K562 (cell line): ENCODE measurements around the gene LZTR1. TPM values are rescaled to one million over a fixed set of nuclear protein-coding genes. Genes with fewer than 3 reads are reported as not detected.

Source experiments
- ARID3A ChIP-seq: IDR thresholded peaks from 2 replicates; pipeline ENCODE4 v1.6.1; 2012; ENCODE audit warnings: low read depth, low read length, improper control_type of control experiment, borderline replicate concordance
- DPF2 ChIP-seq: fragments of 450-650 bp; IDR thresholded peaks from 2 replicates; pipeline ENCODE4 v1.6.1; 2016
- ID3 ChIP-seq, 2 experiments: fragments of 250-450 bp in 1 of 2; fragments of 450-650 bp in 1 of 2; sonication (Bioruptor Pico) in 1 of 2; IDR thresholded peaks; 2 replicates each; pipeline versions ENCODE4 v1.6.1 to v1.8.0; 2016 to 2021; ENCODE audit warnings: mild to moderate bottlenecking in 2 of 2, moderate library complexity in 2 of 2, missing compliant biosample characterization in 1 of 2, missing genetic modification characterization in 1 of 2
- KLF6 ChIP-seq: fragments of 250-450 bp; sonication (Bioruptor Pico); IDR thresholded peaks from 2 replicates; pipeline ENCODE4 v1.4.0; 2020; ENCODE audit warnings: mild to moderate bottlenecking, moderate library complexity, borderline replicate concordance
- NCOA1 ChIP-seq: fragments of 450-650 bp; IDR thresholded peaks from 2 replicates; pipeline ENCODE4 v1.6.1; 2016; ENCODE audit warnings: low read depth
- POLR3A ChIP-seq: IDR thresholded peaks from 2 replicates; pipeline ENCODE4 v1.6.1; 2011; ENCODE audit warnings: borderline replicate concordance, mild to moderate bottlenecking, moderate library complexity; ENCODE audit not compliant: insufficient read length, insufficient read depth; ENCODE audit errors: extremely low read depth
- RBFOX2 ChIP-seq: fragments of 200-400 bp; formaldehyde crosslinking; IDR thresholded peaks from 2 replicates; pipeline ENCODE4 v1.6.1; 2017; ENCODE audit warnings: low read depth, mild to moderate bottlenecking, low read length, moderate library complexity
- REST ChIP-seq, 2 experiments: fragments of 450-650 bp; formaldehyde crosslinking in 1 of 2; IDR thresholded peaks; 2 replicates each; pipeline versions ENCODE4 v1.4.0 to v1.6.1; 2014 to 2020; ENCODE audit warnings: mild to moderate bottlenecking in 2 of 2, borderline replicate concordance in 1 of 2, low read depth in 1 of 2
- RFX5 ChIP-seq: IDR thresholded peaks from 2 replicates; pipeline ENCODE4 v1.6.1; 2011; ENCODE audit warnings: low read depth, mild to moderate bottlenecking, improper control_type of control experiment, low read length
- SMARCA4 ChIP-seq: fragments of 450-650 bp; IDR thresholded peaks from 2 replicates; pipeline ENCODE4 v1.6.1; 2016
- ZNF165 ChIP-seq: fragments of 250-450 bp; sonication (Bioruptor Pico); IDR thresholded peaks from 2 replicates; pipeline ENCODE4 v1.4.0; 2020; ENCODE audit warnings: borderline replicate concordance
- ZNF639 ChIP-seq, 2 experiments: fragments of 200-800 bp in 1 of 2; sonication (Bioruptor generic) in 1 of 2; sonication (generic) in 1 of 2; formaldehyde crosslinking in 1 of 2; IDR thresholded peaks in 1 of 2; conservative IDR thresholded peaks in 1 of 2; 2 replicates each; pipeline versions ENCODE4 v1.5.0 to v1.6.1; 2016 to 2020; ENCODE audit warnings: missing compliant biosample characterization in 1 of 2, missing genetic modification characterization in 1 of 2, missing genetic modification reagents in 1 of 2
- ZNF696 ChIP-seq: fragments of 250-450 bp; sonication (Bioruptor Pico); conservative IDR thresholded peaks from 2 replicates; pipeline ENCODE4 v1.4.0; 2020; ENCODE audit warnings: mild to moderate bottlenecking, moderate library complexity
- ZNF699 ChIP-seq: fragments of 250-450 bp; sonication (Bioruptor Pico); IDR thresholded peaks from 2 replicates; pipeline ENCODE4 v1.8.0; 2021; ENCODE audit warnings: mild to moderate bottlenecking, moderate library complexity; ENCODE audit not compliant: insufficient replicate concordance
- polyA plus RNA-seq, 8 experiments: library from polyadenylated mRNA; depleted of rRNA in 4 of 8; stranded (reverse) in 5 of 8; unstranded in 3 of 8; fragments of >200 nt; fragmentation: Nextera tagmentation in 2 of 8; fragmentation: Illumina TruSeq in 1 of 8; extraction: Ambion mirVana in 2 of 8; extraction: Trizol in 1 of 8; gene quantifications; 2 replicates each; pipeline versions ENCODE4 v1.2.1 to v1.2.3, GENCODE V29; 2011 to 2014; ENCODE audit warnings: inconsistent platforms in 1 of 8, missing spikeins in 1 of 8
- total RNA-seq, 7 experiments: library from RNA; depleted of rRNA in 6 of 7; stranded (reverse); fragments of >200 nt in 6 of 7; fragmentation: Illumina TruSeq in 2 of 7; extraction: Trizol in 2 of 7; gene quantifications; 2 replicates each; pipeline versions ENCODE4 v1.2.1 to v1.2.3, GENCODE V29; 2011 to 2021; ENCODE audit warnings: low replicate concordance in 1 of 7

Gene LZTR1
- total and polyA plus RNA-seq, 9 of the 15 experiments (the other 6 are each of a cell fraction or from before 2014, with no cell fraction given), result 2.2 to 135 (median 63.0) TPM

GRCh38 chr22:20980938-20981722 is 967 bp upstream of the LZTR1 start (continued):
- TF ChIP-seq REST (IDR thresholded peaks at IDR 0.05; ENCODE audit: borderline replicate concordance) (no peak), REST (CRISPR knock-in tag; IDR thresholded peaks at IDR 0.05; ENCODE audit: low read depth) (no peak), NCOA1 (no peak), RFX5 (no peak), KLF6 (peak; percentile 4; the same call in 1 of the 2 replicates), ZNF639 (CRISPR knock-in tag; conservative IDR thresholded peaks at IDR 0.05 in 1 of 2, IDR thresholded peaks at IDR 0.05 in 1 of 2) (no peak), ZNF696 (no peak; the same call in 1 of the 2 replicates), ID3 (CRISPR knock-in tag; IDR thresholded peaks at IDR 0.05) (no peak), ID3 (tag; IDR thresholded peaks at IDR 0.05) (0 out of 2 replicates have a peak, but pooled peaks have one; percentile 62), DPF2 (no peak), ARID3A (no peak; the same call in 1 of the 2 replicates), SMARCA4 (no peak), ZNF165 (CRISPR knock-in tag) (peak; percentile 59; the same call in 1 of the 2 replicates), RBFOX2 (no peak), POLR3A (no peak), ZNF699 (CRISPR knock-in tag) (no peak)
